RWPE1 (cell line): ENCODE results near the gene PKD1.

ENCODE experiments used
- CTCF ChIA-PET: fragments of 350-600 bp; sonication (Branson Sonifier 250); formaldehyde crosslinking; extraction: SDS; loops from one replicate; lab custom pipeline; 2021; lab: Yijun Ruan, JAX
- POLR2A ChIA-PET: fragments of 400-600 bp; formaldehyde crosslinking; extraction: SDS; loops from one replicate; lab custom pipeline; 2020; ENCODE audit warnings: antibody characterized with exemption; ENCODE audit not compliant: low non-redundant PET; lab: Yijun Ruan, JAX
- DNase-seq: peaks from one replicate; pipeline ENCODE4 v3.0.0; 2012; ENCODE audit warnings: low spot score
- H3K27ac ChIP-seq: fragments of 450-650 bp; 2 replicates; pipeline ENCODE4 v1.5.1; 2017
- CTCF ChIP-seq: fragments of 450-650 bp; conservative IDR thresholded peaks from 2 replicates; pipeline ENCODE4 v1.5.1; 2017; ENCODE audit warnings: low read depth, mild to moderate bottlenecking

Gene PKD1

GRCh38 chr16:2163211-2163881, 27.6 kb upstream of the PKD1 start:
- DNase-seq, result peak; percentile 86
- TF ChIP-seq CTCF, result no peak
- POLR2A ChIA-PET, result interaction anchor here (0.7 to 1.0 kb wide), 2 partner anchors 8 to 31 kb away, joined by 4 to 14 read pairs; partner anchors contain the start of gene TRAF7
- H3K27ac ChIP-seq, result peak overlapping the region; percentile 100
- CTCF ChIA-PET, result interaction anchor here (0.6 to 0.8 kb wide), 4 partner anchors 9 to 31 kb away, joined by 3 to 4 read pairs (median 4); no protein-coding TSS in a partner anchor

GRCh38 chr16:2162676-2163118, 27.0 kb upstream of the PKD1 start:
- no peak for TF ChIP-seq CTCF
- no peak for DNase-seq
- ChIA-PET CTCF (interaction anchor here (0.6 to 0.7 kb wide), 2 partner anchors 12 to 14 kb away, joined by 3 read pairs; no protein-coding TSS in a partner anchor), POLR2A (interaction anchor here (0.6 to 1.1 kb wide), 2 partner anchors 9 to 51 kb away, joined by 3 to 4 read pairs; no protein-coding TSS in a partner anchor)
- peak overlapping the region; percentile 100 for H3K27ac ChIP-seq

GRCh38 chr16:2161911-2162310, 26.2 kb upstream of the PKD1 start:
- ChIA-PET CTCF (interaction anchor here (0.6 to 1.0 kb wide), 3 partner anchors 8 to 262 kb away, joined by 3 to 4 read pairs (median 4); partner anchors contain the start of gene MLST8), POLR2A (interaction anchor here (0.6 to 1.1 kb wide), 3 partner anchors 8 to 52 kb away, joined by 3 to 4 read pairs (median 3); no protein-coding TSS in a partner anchor)
- H3K27ac ChIP-seq, result peak overlapping the region; percentile 100
- no peak for TF ChIP-seq CTCF
- no peak for DNase-seq

- no peak for DNase-seq
- TF ChIP-seq CTCF, result no peak
- ChIA-PET CTCF (interaction anchor here (0.6 to 1.2 kb wide), 2 partner anchors 33 to 261 kb away, joined by 3 read pairs; no protein-coding TSS in a partner anchor), POLR2A (interaction anchor here (1.0 kb wide), 1 partner anchor 14 kb away, joined by 3 read pairs; no protein-coding TSS in a partner anchor)
- H3K27ac ChIP-seq, result peak overlapping the region; percentile 100
Observed at GRCh38 chr16:2160915-2161551, 25.3 kb upstream of the PKD1 start.

- ChIA-PET POLR2A (interaction anchor here (0.6 kb wide), 1 partner anchor 9 kb away, joined by 6 read pairs; no protein-coding TSS in a partner anchor), CTCF (interaction anchor here (1.2 to 1.5 kb wide), 2 partner anchors 19 to 35 kb away, joined by 3 to 5 read pairs; no protein-coding TSS in a partner anchor)
- H3K27ac ChIP-seq, result peak overlapping the region; percentile 100
- no peak for TF ChIP-seq CTCF
- no peak for DNase-seq
Observed at GRCh38 chr16:2159175-2159838, 23.6 kb upstream of the PKD1 start.
